ENCODE measurements around the gene MCMBP. TPM values are rescaled to one million over a fixed set of nuclear protein-coding genes. Genes with fewer than 3 reads are reported as not detected.

Gene MCMBP
- total RNA-seq, 1 experiment from 2014 or later = 87.1 TPM

GRCh38 chr10:119801998-119802538 lies 70.6 kb downstream of the MCMBP start:
- TF ChIP-seq CTCF (conservative IDR thresholded peaks at IDR 0.05) = no peak
- no peaks in the 10 kb centered on the region for H3K27me3 Mint-ChIP-seq (ENCODE audit: low read depth)
- H4K91ac ChIP-seq (ENCODE audit: insufficient read length, low read depth, low read length) = no peak overlapping the region
- no peak overlapping the region for H3K4me2 ChIP-seq (ENCODE audit: insufficient read depth, insufficient read length, low read length)
- no peak overlapping the region for H2BK15ac ChIP-seq (ENCODE audit: low read depth, low read length)
- H2BK120ac ChIP-seq (ENCODE audit: low read depth, low read length, poor library complexity, severe bottlenecking) = no peak overlapping the region
- H3K36me3 Mint-ChIP-seq (ENCODE audit: insufficient read depth in 1 of 3, low read depth in 3 of 3) = peaks cover 0 to 17% (median 14%) of the 10 kb centered on the region in 3 experiments; a peak in 5 of 7 replicates
- H3K79me1 ChIP-seq (ENCODE audit: insufficient read depth, low read depth, low read length, poor library complexity, severe bottlenecking) = no peaks in the 10 kb centered on the region
- no peak overlapping the region for H2BK12ac ChIP-seq (ENCODE audit: insufficient read length, low read depth, low read length)
- no CpG with 5 or more reads among the region's 6 CpGs for WGBS (ENCODE audit: extremely low coverage, insufficient read length, low lambda C conversion rate)
- no peaks in the 10 kb centered on the region for H3K4me1 ChIP-seq (ENCODE audit: insufficient read depth, low read length)
- H3K23ac ChIP-seq (ENCODE audit: insufficient read length, low read depth, low read length) = no peak overlapping the region
- no peak overlapping the region for H3K56ac ChIP-seq (ENCODE audit: insufficient read length, low read depth, low read length)
- H2AK5ac ChIP-seq (ENCODE audit: insufficient read length, low read length) = no peak overlapping the region
- H3T11ph ChIP-seq (ENCODE audit: low read length) = no peak overlapping the region
- no peaks in the 10 kb centered on the region for H3K27me3 ChIP-seq (ENCODE audit: insufficient read depth, low read length)
- no peaks in the 10 kb centered on the region for H3K9me3 Mint-ChIP-seq
- no peak overlapping the region for H4K8ac ChIP-seq (replicated peaks; ENCODE audit: insufficient read length, low read depth, low read length)
- no peak overlapping the region for H4K5ac ChIP-seq (ENCODE audit: insufficient read length, low read depth, low read length)
- H3K4me1 Mint-ChIP-seq = no peaks in the 10 kb centered on the region
- no peak for DNase-seq
- no peak overlapping the region for H3K14ac ChIP-seq (ENCODE audit: insufficient read depth, low read length)
- no peak overlapping the region for H3K4ac ChIP-seq (ENCODE audit: low read depth, low read length)
- no peaks in the 10 kb centered on the region for H4K20me1 ChIP-seq (ENCODE audit: control insufficient read depth, insufficient read depth, insufficient read length)
- no peaks in the 10 kb centered on the region for H3K9me3 ChIP-seq (ENCODE audit: control insufficient read depth, low read depth, low read length)
- H3K18ac ChIP-seq (ENCODE audit: insufficient read length, low read depth, low read length) = no peak overlapping the region
- no peaks in the 10 kb centered on the region for H3K79me2 ChIP-seq (ENCODE audit: insufficient read depth, low read length)
- H2AFZ ChIP-seq (ENCODE audit: low read length) = no peak overlapping the region
- H3K4me3 Mint-ChIP-seq = no peak overlapping the region
- H2BK20ac ChIP-seq (ENCODE audit: low read depth, low read length, poor library complexity, severe bottlenecking) = no peak overlapping the region
- H3K27ac ChIP-seq (ENCODE audit: insufficient read length, low read depth, low read length) = no peak overlapping the region
- H3K9ac ChIP-seq (ENCODE audit: extremely low read depth, insufficient read length, low read length) = no peak overlapping the region
- no peaks in the 10 kb centered on the region for H3K23me2 ChIP-seq (ENCODE audit: insufficient read length, low read depth, low read length, poor library complexity, severe bottlenecking)
- no peak overlapping the region for H2BK5ac ChIP-seq (ENCODE audit: insufficient read length, low read length)
- H3K27ac Mint-ChIP-seq = no peak overlapping the region
